ENCODE data around the gene KCND1.

The KCND1 gene

DNA sequence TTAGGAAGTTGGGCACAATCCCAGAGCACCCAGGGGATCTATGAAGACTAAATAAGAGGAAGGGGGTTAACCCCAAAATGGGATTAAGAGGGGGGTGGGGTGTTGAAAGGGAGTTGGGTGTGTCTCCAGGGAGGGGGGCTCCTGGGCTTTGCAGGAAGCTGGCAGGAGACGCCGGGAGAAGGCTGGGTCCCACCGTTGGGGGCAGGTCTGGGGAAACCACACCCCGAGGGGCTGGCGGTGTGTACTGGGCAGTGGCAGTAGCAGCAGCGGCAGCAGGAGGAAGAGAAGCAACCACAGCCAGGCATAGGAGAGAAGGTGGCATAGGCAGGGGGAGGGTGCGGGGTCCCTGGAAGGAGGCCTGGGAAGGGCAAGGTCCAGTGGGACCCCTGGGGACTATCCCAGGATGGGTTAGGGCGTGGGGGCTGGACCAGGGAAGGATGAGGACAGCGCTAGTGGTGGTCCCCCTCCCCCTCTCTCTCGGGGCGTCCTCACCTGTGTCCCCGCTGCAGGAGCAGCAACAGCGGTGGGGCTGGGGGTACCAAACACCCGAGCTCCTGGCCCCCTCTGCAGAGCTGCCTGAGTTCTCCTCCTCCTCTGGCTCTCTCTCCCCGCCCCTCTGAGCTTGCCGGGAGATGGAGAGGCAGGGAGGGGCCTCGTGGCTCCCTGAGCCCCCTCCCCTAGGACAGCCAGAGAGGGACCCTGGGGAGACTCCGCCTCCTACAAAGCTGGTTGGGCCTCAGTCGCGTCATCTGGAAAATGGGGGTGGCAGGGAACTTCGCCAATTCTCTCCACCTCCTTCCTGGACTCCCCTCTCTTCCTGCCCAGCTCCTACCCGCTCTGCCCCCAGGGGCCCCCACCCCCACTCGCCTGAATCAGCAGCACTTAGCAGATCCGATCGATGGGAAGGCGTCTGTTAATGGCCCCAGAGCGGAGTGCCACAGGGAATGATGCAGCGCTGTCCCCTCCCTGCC lies at the start of gene KCND1:
Gene KCND1, minus strand, starts transcription at position 596 of the 971 bp plus-strand sequence. CDS start 1,573 bp downstream, outside the sequence.
- Histone ChIP-seq H3K36me3 (ENCODE audit: control insufficient read depth, insufficient read depth, low read length) (peaks cover 4% of the 10 kb centered on the region), H3K27me3 (replicated peaks; ENCODE audit: control insufficient read depth, insufficient read depth, low read length) (no peaks in the 10 kb centered on the region), H3K4me3 (replicated peaks; ENCODE audit: low read depth, low read length) (no peak within 1 kb of the TSS)
- DNase-seq (ENCODE audit: extremely low read depth, insufficient read length), result no peak
- TF ChIP-seq, protein P1, sequence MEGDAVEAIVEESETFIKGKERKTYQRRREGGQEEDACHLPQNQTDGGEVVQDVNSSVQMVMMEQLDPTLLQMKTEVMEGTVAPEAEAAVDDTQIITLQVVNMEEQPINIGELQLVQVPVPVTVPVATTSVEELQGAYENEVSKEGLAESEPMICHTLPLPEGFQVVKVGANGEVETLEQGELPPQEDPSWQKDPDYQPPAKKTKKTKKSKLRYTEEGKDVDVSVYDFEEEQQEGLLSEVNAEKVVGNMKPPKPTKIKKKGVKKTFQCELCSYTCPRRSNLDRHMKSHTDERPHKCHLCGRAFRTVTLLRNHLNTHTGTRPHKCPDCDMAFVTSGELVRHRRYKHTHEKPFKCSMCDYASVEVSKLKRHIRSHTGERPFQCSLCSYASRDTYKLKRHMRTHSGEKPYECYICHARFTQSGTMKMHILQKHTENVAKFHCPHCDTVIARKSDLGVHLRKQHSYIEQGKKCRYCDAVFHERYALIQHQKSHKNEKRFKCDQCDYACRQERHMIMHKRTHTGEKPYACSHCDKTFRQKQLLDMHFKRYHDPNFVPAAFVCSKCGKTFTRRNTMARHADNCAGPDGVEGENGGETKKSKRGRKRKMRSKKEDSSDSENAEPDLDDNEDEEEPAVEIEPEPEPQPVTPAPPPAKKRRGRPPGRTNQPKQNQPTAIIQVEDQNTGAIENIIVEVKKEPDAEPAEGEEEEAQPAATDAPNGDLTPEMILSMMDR (IDR thresholded peaks at IDR 0.05; ENCODE audit: insufficient read depth, low read length, poor library complexity, severe bottlenecking), result no peak

DNA sequence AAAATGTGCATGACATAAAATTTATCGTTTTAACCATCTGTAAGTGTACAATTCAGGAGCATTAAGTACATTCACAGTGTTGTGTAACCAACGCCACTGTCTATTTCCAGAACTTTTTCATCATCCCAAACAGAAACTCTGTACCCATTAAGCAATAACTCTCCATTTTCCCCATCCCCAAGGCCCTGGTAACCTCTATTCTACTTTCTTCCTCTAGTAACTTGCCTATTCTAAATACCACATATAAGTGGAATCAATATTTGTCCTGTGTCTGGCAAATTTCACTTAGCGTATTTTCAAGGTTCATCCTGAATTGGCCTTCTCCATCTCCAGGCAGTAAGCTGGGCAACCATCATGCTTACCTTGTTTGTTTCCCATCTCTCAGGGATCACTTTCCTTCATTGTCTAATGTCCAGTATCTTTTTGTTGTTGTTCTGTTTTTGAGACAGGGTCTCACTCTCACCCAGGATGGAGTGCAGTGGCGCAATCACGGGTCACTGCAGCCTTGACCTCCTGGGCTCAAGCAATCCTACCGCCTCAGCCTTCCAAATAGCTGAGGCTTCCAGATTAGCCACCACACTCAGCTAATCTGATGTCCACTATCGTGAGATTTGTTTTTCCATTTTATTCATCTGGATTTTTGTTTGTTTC lies 48.1 kb upstream of the KCND1 start:
- H3K4me3 ChIP-seq (replicated peaks; ENCODE audit: low read depth, low read length), result no peak overlapping the region
- H3K36me3 ChIP-seq (ENCODE audit: control insufficient read depth, insufficient read depth, low read length), result peaks cover 1% of the 10 kb centered on the region; the same call in 1 of the 2 replicates
- DNase-seq (ENCODE audit: extremely low read depth, insufficient read length), result no peak
- TF ChIP-seq, protein P1 (IDR thresholded peaks at IDR 0.05; ENCODE audit: insufficient read depth, low read length, poor library complexity, severe bottlenecking), result no peak
- no peaks in the 10 kb centered on the region for H3K27me3 ChIP-seq (replicated peaks; ENCODE audit: control insufficient read depth, insufficient read depth, low read length)

- Histone ChIP-seq H3K4me3 (replicated peaks; ENCODE audit: low read depth, low read length) (no peak overlapping the region), H3K27me3 (replicated peaks; ENCODE audit: control insufficient read depth, insufficient read depth, low read length) (no peaks in the 10 kb centered on the region), H3K36me3 (ENCODE audit: control insufficient read depth, insufficient read depth, low read length) (no peaks in the 10 kb centered on the region)
- TF ChIP-seq, protein P1 (IDR thresholded peaks at IDR 0.05; ENCODE audit: insufficient read depth, low read length, poor library complexity, severe bottlenecking), result no peak
- no peak for DNase-seq (ENCODE audit: extremely low read depth, insufficient read length)
Measured at GRCh38 chrX:49019050-49019449, 47.4 kb upstream of the KCND1 start.

GRCh38 chrX:49003696-49004095 lies 32.1 kb upstream of the KCND1 start:
- H3K27me3 ChIP-seq (replicated peaks; ENCODE audit: control insufficient read depth, insufficient read depth, low read length), result no peaks in the 10 kb centered on the region
- no peak overlapping the region for H3K4me3 ChIP-seq (replicated peaks; ENCODE audit: low read depth, low read length)
- H3K36me3 ChIP-seq (ENCODE audit: control insufficient read depth, insufficient read depth, low read length), result 0 out of 2 replicates have a peak, but pooled peaks cover 2% of the 10 kb centered on the region
- no peak for DNase-seq (ENCODE audit: extremely low read depth, insufficient read length)
- TF ChIP-seq, protein P1 (IDR thresholded peaks at IDR 0.05; ENCODE audit: insufficient read depth, low read length, poor library complexity, severe bottlenecking), result no peak

DNA sequence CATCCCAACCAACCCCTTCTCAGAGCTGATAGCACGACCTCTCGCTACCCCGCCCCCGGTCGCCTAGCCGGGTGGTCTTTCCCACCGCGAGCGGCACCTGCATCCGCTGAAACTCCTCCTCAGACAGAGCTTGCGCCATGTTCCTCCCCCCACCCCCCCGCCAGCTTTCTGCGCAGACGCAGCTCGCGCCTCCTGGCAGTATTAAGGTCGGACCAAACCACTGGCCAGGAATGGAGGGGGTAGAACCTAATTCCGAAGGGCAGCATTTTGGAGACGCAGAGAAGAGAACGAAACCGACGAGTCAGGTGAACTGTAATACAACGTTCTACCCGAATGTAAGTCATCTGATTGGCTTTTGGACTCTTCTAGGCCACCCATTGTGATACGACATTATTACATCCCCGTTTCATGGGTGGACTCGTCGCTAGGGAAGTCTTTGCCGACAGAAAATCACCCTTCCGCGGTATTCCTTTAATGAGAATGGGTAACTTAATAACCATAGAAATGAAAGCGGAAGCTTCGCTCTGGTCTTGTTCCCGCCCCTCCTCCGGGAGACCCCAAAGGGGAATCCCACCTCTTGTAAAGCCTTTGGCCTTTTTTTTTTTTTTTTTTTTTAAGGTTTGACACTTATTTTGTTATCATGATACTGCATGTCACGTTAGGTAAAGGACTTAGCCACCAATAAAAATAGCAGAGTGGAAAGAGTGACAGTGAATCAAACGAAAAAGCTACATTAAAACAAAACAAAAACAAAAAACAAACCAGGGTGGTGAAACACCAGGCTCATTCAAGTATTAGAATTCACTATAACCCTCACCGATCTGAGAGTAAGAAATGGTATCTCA lies 30.7 kb upstream of the KCND1 start, which contains the start of gene GRIPAP1:
Gene GRIPAP1, minus strand, starts transcription at position 174 of the 845 bp plus-strand sequence. Its CDS starts 35 bp downstream, at position 139.
- Histone ChIP-seq H3K27me3 (replicated peaks; ENCODE audit: control insufficient read depth, insufficient read depth, low read length) (no peaks in the 10 kb centered on the region), H3K36me3 (ENCODE audit: control insufficient read depth, insufficient read depth, low read length) (0 out of 2 replicates have a peak, but pooled peaks cover 2% of the 10 kb centered on the region), H3K4me3 (replicated peaks; ENCODE audit: low read depth, low read length) (peak within 1 kb of the TSS; percentile 71)
- DNase-seq (ENCODE audit: extremely low read depth, insufficient read length), result peak; percentile 86
- TF ChIP-seq, protein P1 (IDR thresholded peaks at IDR 0.05; ENCODE audit: insufficient read depth, low read length, poor library complexity, severe bottlenecking), result no peak
